HG03064 (cell line): ENCODE measurements around the gene NUP160.
"Not testable (repeated sequence)": the region's sequence is repeated elsewhere in the genome, so short reads cannot be mapped to it uniquely, and the experiment has no call there.

ENCODE experiments used
- ATAC-seq: cut with Tn5 transposase; IDR thresholded peaks from one replicate; pipeline ENCODE4 v1.9.1; 2021; ENCODE audit warnings: low read depth; ENCODE audit not compliant: unreplicated experiment

NUP160 gene

GRCh38 chr11:47847892-47848699 lies at the start of gene NUP160:
Gene NUP160 (minus strand): TSS chr11:47848350. CDS start chr11:47848318, 32 bp downstream.
- ATAC-seq, result peak; percentile 76

DNA sequence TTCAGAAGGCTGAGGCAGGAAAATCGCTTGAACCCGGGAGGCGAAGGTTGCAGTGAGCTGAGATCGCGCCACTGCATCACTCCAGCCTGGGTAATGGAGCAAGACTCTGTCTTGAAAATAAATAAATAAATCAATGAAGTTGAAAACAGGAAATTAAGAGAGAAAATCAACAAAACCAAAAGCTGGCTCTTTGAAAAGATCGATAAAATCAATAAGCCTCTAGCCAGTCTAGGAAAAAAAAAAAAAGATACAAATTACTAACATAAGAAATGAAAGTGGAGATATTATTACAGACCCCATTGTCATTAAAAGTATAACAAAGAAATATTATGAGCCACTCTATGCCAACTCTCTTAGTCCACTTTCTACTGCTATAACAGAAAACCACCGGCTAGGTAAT lies 48.0 kb upstream of the NUP160 start:
- no peak for ATAC-seq

DNA sequence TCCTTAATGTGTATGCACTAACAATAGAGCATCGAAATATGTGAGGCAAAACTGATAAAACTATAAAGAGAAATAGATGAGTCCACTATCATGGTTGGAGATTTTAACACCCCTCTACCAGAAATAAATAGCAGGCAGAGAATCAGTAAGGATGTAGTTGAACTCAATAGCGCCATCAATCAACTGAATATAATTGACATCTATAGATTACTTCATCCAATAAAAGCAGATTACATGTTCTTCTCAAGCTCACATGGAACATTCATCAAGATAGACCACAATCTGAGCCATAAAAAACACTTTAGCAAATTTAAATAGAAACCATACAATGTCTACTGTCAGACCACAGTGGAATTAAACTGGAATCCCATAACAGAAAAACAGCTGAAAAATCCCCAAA lies 46.9 kb upstream of the NUP160 start:
- ATAC-seq, result no peak

DNA sequence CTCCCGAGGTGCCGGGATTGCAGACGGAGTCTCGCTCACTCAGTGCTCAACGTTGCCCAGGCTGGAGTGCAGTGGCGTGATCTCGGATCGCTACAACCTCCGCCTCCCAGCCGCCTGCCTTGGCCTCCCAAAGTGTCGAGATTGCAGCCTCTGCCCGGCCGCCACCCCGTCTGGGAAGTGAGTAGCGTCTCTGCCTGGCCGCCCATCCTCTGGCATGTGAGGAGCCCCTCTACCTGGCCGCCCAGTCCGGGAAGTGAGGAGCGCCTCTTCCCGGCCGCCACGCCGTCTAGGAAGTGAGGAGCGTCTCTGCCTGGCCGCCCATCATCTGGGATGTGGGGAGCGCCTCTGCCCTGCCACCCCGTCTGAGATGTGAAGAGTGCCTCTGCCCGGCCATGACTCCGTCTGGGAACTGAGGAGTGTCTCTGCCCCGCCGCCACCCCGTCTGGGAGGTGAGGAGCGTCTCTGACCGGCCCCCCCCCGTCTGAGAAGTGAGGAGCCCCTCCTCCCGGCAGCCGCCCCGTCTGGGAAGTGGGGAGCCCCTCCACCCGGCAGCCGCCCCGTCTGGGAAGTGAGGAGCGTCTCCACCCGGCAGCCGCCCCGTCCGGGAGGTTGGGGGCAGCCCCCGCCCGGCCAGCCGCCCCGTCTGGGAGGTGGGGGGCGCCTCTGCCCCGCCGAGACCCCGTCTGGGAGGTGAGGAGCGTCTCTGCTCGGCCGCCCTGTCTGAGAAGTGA lies 44.6 kb upstream of the NUP160 start:
- ATAC-seq, result not testable (repeated sequence)

DNA sequence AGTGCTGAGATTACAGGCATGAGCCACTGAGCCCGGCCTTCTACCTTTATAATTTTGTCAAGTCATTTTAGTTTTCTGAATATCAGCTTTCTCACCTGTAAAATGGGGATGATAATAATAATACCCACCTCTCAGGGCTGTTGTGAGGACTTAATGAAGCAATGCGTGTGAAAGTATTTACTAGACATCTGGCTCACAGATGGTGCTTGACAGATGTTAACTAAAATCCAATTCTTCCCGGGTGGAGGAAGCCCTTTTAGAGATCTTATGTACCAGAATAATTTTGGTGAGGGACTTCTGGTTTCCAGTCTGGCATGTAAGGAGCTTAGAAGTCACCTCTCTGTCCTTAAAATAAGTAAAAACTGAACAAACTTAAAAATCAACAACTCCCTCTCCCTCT lies 43.7 kb upstream of the NUP160 start:
- no peak for ATAC-seq

GRCh38 chr11:47889714-47890441 lies 41.7 kb upstream of the NUP160 start:
- no peak for ATAC-seq

GRCh38 chr11:47887910-47888569 lies 39.9 kb upstream of the NUP160 start:
- ATAC-seq, result no peak

GRCh38 chr11:47886096-47886495 lies 37.9 kb upstream of the NUP160 start:
- ATAC-seq, result no peak

GRCh38 chr11:47882437-47882836 lies 34.3 kb upstream of the NUP160 start:
- ATAC-seq, result not testable (repeated sequence)

GRCh38 chr11:47881145-47881544 lies 33.0 kb upstream of the NUP160 start:
- ATAC-seq, result no peak

GRCh38 chr11:47879259-47880158 lies 31.4 kb upstream of the NUP160 start:
- no peak for ATAC-seq

GRCh38 chr11:47875858-47876257 lies 27.7 kb upstream of the NUP160 start:
- not testable (repeated sequence) for ATAC-seq

- no peak for ATAC-seq
Measured at GRCh38 chr11:47870404-47870803, 22.3 kb upstream of the NUP160 start.

- ATAC-seq, result no peak
Measured at GRCh38 chr11:47869544-47870393, 21.6 kb upstream of the NUP160 start.

DNA sequence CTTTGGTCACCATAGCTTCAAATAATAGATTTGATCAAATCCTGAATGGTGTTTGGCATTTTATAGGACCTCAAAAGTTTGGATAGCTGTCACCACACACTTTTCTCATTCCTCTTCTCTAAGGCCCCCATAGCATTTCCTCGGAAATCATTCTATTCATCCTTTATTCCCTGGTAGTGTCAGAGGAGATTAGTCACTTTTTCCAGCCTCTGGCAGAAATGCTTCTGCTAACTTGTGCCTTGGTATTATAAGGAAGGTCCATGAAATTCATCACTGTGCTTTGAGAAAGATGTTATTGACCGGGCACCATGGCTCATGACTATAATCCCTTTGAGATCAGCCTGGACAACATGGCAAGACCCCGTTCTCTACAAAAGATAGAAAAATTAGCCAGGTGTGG lies 19.7 kb upstream of the NUP160 start:
- no peak for ATAC-seq

DNA sequence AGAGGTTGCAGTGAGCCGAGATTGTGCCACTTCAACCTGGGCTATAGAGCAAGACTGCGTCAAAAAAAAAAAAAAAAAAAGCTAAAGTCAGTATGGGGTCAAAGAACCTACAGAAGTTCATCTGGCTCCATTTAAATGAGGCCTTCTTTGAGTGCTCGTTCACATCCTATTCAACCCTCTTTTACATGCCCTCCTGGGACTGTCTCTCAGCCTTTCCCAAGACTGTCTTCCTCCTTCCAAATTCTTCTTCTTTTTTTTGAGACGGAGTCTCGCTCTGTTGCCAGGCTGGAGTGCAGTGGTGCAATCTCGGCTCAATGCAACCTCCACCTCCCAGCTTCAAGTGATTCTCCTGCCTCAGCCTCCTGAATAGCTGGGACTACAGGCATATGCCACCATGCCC lies 18.7 kb upstream of the NUP160 start:
- not testable (repeated sequence) for ATAC-seq

DNA sequence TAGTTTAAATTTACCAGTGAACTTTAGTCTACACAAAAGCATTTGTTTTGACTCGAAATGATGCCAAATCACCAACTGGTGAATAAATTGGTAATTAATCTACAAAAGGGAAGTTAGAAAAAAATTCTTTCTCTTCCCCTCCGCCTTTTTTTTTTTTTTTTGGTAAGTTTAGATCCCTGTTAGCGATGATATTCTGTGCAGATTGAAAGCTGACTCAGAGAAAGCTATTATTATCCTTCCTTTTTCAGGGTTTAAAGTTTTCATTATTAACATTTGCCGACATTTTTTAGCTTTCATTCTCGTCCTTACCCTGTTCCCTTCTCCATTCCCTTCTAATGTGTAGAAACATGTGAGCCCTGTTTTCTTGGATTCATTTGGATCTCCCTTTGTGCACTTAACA lies 16.8 kb upstream of the NUP160 start:
- ATAC-seq, result no peak

- ATAC-seq, result no peak
Measured at GRCh38 chr11:47863898-47864430, 15.8 kb upstream of the NUP160 start.
